ENCODE data around the gene ARSI.

The ARSI gene

DNA sequence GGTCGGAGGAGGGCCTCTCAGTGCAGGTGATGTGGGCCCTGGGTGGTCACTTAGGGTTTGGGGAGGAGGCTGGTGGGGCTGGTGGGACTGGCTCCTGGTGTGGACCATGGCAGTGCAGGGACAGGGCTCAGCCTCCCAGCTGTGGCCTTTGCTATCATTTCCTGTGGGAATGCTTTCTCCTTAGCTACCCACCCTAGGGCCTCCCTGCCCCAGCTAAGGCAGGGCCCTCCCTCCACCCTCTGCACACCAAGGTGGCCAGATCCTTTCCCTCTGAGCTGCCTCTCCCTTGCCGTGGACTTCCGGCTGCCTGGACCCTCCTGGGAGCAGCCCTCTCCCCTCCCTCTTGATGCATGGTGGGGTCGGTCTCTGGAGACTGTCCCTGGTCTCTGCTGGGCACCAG is 22.7 kb upstream of the ARSI start:
- DNase-seq = no peak

DNA sequence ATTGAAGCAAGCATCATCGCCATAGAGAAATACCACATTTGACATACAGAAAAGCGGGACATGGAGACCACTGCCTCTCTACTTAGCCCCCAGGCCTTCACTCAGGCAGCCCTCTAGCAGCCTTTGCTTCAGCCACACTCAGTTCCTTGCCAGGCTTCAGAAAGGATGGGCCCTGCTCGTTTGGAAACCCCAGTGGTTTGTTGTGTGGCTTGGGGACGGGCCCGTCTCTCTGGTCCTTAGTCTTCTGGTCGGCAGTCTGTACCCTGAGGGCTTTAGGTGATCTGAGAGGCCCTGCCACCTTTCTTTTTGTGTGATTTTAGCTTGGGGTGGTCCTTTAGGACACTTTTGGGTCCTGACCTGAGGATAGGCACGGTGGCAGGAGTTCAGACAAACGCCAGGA is 21.1 kb upstream of the ARSI start:
- DNase-seq = no peak

- DNase-seq = no peak
Measured at GRCh38 chr5:150323092-150323491, 20.4 kb upstream of the ARSI start.

DNA sequence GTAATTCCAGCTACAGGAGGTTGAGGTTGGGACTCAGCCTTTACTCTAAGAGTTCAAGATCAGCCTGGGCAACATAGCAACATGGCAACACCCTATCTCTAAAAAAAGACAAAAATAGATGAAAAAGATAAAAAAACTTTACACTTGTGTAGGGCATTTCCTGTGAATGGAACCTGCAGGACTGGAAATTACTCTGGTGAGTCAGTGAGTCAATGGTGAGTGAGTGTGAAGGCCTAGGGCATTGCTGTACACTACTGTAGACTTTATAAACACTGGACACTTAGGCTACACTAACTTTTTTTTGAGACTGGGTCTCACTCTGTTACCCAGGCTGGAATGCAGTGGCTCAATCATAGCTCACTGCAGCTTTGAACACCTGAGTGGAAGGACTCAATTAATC is 19.5 kb upstream of the ARSI start:
- DNase-seq = no peak

GRCh38 chr5:150321784-150322183 is 19.1 kb upstream of the ARSI start:
- no peak for DNase-seq

DNA sequence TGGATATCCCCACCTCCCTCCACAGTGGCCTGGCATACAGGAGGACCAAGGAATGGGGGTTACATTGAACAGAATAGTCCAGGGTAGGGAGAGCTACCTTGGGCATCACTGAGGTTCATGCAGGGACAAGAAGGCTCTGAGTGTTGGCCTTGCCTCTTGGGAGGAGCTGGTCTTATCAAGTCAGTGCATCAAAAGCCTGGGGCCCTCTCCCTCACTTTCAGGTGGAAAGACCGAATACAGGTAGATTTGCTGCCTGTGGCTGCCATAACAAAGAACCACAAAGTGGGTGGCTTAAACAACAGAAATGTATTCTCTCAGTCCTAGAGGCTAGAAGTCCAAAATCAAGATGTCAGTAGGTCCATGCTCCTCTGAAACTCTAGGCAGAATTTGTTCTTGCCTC is 18.5 kb upstream of the ARSI start:
- DNase-seq = no peak

DNA sequence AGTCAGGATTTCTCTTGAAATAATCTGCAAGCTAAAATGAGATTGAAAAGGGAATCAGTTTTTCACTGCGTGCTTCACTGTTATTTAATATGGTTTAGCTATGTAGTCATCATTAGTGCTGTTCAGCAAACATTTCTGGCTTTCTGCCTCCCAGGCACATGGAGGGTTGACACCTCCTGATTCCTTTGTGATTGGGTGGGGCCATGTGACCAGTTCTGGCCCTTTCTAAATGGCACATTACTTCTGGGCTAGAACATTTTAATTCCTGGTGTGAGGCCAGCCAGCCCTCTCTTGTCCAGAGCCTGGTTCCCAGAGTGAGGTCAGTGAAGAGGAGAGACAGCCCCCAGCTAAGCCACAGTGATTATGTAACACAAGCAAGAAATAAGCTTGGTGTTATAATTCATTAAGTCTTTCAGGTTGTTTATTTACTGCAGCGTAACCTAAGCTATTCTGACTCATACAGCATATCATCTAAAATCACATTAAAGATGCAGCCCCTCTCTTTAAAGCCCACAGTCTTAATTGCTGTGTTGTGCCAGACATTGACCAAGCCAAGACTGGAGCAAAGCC is 17.4 kb upstream of the ARSI start:
- DNase-seq = no peak

- DNase-seq = no peak
Measured at GRCh38 chr5:150319484-150319790, 16.7 kb upstream of the ARSI start.

DNA sequence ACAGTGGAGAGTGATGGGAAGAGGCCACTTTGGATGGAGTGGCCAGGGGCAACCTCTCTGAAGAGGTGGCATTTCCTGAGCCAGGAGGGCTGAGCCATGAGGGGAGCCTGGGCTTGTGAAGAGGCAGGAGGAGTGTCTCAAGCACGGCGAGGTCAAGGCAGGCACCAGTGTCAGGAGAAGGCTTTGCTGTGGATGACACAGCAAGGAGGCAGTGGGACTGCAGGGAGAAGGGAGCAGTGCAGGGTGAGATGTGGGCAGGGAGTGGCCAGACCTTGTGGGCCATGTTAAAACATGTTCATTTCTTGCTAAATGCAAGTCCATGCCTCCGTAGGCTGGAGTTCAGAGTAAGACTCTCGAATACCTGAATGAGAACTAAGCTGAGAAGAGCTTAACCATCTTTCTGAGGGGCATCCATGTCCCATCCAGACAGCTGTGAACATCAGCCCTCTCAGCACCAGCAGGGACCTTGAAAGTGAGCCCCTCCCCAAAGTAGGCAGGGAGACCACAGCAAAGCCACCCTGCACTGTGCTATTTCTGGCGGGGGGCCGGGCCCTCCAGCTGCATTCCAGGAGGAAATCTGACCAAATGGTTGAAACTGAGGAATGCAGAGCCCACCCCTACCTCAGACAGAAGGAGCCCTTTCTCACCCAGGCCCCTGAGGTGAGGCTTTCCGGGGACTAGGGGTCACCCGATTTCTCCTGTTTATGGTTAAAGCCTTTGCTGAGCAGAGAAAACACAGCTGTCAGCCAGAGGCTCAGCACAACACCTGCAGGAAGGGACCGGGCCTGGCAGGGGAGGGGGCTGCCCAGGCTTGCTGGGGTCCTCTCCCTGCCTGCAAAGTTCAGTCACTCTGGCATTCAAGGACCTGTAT is 16.1 kb upstream of the ARSI start:
- DNase-seq = no peak

- peak; percentile 8 for DNase-seq
Measured at GRCh38 chr5:150317048-150318003, 14.6 kb upstream of the ARSI start.

- no peak for DNase-seq
Measured at GRCh38 chr5:150316320-150316719, 13.6 kb upstream of the ARSI start.

DNA sequence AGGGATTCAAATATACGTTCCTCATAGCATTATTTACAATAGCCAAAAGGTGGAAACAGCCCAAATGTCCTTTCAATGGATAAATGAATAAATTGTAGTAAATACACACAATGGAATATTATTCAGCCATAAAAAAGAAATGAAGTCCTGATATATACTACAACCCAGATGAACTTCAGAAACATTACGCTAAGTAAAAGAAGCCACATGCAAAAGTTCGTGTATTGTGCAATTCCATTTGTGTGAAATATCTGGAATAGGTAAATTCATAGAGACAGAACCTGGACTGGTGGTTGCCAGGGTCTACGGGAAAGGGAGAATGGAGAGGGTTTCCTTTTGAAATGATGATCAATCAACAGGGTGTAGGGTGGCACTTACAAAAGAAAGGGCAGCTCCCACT is 12.5 kb upstream of the ARSI start:
- no peak for DNase-seq

DNA sequence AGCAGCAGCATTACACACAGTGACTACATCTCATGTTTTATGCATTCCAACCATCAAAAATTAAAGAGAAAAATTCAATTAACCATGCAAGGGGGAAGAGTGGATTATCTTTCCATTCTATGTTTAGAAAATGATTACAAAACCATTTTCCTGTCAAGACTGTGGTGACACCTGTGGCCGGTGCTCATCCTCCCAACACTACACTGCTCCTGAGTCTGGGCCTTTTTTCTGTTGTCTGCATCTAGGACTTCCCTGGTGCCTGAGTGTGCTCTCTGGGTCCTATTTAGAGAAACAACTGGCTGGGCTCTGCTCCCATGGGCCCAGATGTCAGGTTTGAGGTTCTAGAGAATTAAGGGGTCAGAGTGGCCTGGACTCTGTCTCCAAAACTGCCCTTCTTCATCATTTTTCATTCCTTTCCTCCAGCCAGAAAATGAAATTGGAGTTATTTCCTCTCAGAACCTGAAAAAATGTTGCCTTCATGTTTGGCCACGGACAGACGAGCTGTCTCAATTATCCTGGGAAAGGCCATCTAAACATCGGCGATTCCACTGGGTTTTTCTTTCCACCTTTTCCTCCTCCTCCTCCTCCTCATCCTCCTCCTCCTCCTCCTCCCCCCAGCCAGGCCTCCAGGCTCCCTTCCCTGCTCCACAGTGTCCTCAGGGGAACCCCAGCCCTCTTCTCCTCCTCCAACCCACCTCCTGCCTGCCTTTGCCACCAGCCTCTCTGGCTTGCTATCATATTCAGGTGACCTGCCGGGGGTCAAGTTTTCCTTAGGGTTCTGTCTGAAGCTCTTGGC is 11.4 kb upstream of the ARSI start:
- no peak for DNase-seq

DNA sequence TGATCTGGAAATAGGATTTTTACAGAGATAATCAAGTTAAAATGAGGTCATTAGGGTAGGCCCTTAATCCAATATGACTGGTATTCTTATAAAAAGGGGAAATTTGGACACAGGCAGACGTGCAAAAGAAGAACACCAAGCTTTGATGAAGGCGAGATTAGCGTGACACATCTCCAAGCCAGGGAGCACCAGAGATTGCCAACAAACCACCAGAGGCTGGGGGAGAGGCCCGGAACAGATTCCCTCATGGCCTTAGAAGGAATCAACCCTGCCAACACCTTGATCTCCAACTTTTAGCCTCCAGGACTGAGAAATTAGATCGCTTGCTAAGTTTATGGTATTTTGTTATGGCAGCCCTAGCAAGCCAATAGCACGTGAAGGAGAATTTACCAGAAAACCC is 10.8 kb upstream of the ARSI start:
- no peak for DNase-seq

GRCh38 chr5:150312518-150312917 is 9.8 kb upstream of the ARSI start:
- no peak for DNase-seq

- no peak for DNase-seq
Measured at GRCh38 chr5:150311015-150311692, 8.4 kb upstream of the ARSI start.

DNA sequence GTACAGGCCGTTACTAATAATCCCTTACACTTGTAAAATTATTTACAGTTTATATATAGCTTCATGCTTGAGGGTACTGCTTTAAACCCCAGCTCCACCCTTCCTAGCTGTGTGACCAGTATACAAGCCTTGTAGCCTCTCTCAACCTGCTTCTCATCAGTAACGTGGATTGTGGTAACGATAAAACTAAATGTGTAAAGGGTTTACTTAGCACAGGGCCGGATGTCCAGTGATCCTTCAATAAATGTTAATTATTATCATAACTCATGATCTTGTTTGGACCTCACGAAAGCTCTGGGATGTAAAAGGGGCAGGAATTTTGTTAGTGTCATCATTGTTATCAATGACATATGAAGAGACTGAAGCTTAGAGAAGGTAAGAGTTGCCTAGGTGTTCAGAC is 7.5 kb upstream of the ARSI start:
- DNase-seq = no peak

GRCh38 chr5:150309886-150310239 is 7.2 kb upstream of the ARSI start:
- no peak for DNase-seq

DNA sequence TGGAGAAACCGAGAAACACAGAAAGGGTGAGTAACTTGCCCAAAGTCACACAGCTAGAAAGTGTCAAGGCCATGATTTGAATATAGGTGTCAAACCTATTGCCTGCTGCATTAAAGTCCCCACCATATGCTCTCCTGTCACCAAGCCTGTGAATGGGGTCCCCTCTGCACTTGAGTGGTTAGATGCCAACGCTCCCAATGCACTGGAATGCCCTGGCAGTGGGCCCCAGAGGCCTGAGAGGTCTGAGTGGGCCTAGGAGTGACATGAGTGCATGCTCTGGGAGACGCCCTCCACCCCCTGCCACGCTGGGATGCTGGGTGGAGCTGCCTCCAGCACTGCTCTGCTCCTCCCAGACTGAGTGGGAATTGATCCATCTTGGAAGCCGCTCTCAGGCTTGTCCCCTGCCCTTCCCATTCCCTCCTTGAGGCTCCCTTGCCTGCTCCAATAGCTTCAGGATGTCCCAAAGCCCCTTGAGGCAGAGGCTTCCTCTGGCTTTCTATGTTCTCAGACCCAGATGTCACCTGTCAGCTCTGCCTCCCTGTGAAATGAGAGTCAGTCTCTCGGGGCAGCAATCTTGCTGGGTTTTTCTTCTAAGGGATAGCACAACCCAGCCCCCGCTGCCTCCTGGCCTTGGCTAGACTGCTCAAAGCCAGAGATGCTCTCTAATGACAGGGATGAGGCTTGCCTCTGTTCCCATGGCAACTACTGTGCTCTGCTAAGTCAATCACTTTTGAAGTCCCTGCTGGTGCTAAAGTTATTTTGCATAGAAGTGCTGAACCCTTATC is 6.6 kb upstream of the ARSI start:
- peak; percentile 5 for DNase-seq

- no peak for DNase-seq
Measured at GRCh38 chr5:150307617-150308426, 5.1 kb upstream of the ARSI start.

DNA sequence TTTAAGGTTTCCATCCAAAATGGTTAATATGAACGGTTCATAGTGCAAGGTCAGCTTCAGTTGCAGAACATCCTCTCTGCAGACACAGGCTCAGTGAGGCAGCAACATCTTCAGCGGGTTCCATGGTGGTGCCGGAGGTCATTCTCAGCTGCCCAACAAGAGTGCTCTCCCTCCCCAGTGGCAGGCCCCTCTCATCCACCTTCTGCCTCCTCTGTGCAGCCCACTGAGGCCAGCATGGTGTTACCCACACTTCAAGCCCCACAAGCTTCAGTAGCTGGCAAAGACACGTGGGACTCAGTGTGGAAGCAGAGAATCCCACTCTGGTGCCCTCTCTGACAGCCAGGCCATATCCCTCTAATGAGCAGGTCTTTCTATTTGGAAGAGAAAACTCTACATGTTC is 4.1 kb upstream of the ARSI start:
- no peak for DNase-seq
